ENCODE data around the gene MOGAT2. TPM values are rescaled to one million over a fixed set of nuclear protein-coding genes. Genes with fewer than 3 reads are reported as not detected.

Gene MOGAT2
- total RNA-seq, 1 experiment from 2014 or later: 0.08 TPM

DNA sequence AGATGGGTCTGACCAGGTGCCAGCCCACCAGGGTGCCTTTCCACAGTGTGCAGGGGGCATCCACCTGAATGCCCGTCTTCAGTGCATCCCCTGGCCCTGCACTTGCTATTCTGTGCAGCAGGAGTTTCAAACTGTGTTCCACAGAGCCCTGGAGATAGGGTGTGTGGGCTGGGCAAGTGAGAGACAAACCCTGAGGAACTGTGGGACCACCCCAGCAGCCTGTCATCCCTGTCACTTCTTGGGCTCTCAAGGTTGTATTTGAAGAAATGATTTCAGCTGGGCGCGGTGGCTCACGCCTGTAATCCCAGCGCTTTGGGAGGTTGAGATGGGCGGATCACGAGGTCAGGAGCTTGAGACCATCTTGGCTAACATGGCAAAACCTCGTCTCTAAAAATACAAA, 44.5 kb downstream of the MOGAT2 start:
- Histone ChIP-seq H3K4me3 (ENCODE audit: low read depth in 2 of 2, low read length in 2 of 2) (no peak overlapping the region), H3K4me1 (ENCODE audit: control insufficient read depth, insufficient read depth, low read length) (no peaks in the 10 kb centered on the region), H3K36me3 (ENCODE audit: control insufficient read depth, insufficient read depth, low read length) (no peaks in the 10 kb centered on the region), H3K9me3 (ENCODE audit: control insufficient read depth, insufficient read depth, low read depth, low read length) (no peaks in the 10 kb centered on the region), H3K27me3 (ENCODE audit: control insufficient read depth, insufficient read depth, low read length) (no peaks in the 10 kb centered on the region), H3K27ac (ENCODE audit: low read length) (no peak overlapping the region)
- ATAC-seq (no peak), DNase-seq (ENCODE audit: low read depth, low spot score) (no peak)
- intact Hi-C loops (cut with micrococcal nuclease; ENCODE audit: unreplicated experiment) (no loop called here), in situ Hi-C loops (cut with HindIII; ENCODE audit: low pct_unique_long_range_greater_than_20kb, low sequenced_read_pairs) (no loop called here)
- ChIA-PET CTCF (no interaction called here), POLR2A (no interaction called here)
- no peak for TF ChIP-seq SIN3A (IDR thresholded peaks at IDR 0.05; ENCODE audit: borderline replicate concordance, insufficient read depth, low read depth, low read length)
- TF ChIP-seq, protein P1, sequence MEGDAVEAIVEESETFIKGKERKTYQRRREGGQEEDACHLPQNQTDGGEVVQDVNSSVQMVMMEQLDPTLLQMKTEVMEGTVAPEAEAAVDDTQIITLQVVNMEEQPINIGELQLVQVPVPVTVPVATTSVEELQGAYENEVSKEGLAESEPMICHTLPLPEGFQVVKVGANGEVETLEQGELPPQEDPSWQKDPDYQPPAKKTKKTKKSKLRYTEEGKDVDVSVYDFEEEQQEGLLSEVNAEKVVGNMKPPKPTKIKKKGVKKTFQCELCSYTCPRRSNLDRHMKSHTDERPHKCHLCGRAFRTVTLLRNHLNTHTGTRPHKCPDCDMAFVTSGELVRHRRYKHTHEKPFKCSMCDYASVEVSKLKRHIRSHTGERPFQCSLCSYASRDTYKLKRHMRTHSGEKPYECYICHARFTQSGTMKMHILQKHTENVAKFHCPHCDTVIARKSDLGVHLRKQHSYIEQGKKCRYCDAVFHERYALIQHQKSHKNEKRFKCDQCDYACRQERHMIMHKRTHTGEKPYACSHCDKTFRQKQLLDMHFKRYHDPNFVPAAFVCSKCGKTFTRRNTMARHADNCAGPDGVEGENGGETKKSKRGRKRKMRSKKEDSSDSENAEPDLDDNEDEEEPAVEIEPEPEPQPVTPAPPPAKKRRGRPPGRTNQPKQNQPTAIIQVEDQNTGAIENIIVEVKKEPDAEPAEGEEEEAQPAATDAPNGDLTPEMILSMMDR (IDR thresholded peaks at IDR 0.05): no peak
- TF ChIP-seq, protein P2, sequence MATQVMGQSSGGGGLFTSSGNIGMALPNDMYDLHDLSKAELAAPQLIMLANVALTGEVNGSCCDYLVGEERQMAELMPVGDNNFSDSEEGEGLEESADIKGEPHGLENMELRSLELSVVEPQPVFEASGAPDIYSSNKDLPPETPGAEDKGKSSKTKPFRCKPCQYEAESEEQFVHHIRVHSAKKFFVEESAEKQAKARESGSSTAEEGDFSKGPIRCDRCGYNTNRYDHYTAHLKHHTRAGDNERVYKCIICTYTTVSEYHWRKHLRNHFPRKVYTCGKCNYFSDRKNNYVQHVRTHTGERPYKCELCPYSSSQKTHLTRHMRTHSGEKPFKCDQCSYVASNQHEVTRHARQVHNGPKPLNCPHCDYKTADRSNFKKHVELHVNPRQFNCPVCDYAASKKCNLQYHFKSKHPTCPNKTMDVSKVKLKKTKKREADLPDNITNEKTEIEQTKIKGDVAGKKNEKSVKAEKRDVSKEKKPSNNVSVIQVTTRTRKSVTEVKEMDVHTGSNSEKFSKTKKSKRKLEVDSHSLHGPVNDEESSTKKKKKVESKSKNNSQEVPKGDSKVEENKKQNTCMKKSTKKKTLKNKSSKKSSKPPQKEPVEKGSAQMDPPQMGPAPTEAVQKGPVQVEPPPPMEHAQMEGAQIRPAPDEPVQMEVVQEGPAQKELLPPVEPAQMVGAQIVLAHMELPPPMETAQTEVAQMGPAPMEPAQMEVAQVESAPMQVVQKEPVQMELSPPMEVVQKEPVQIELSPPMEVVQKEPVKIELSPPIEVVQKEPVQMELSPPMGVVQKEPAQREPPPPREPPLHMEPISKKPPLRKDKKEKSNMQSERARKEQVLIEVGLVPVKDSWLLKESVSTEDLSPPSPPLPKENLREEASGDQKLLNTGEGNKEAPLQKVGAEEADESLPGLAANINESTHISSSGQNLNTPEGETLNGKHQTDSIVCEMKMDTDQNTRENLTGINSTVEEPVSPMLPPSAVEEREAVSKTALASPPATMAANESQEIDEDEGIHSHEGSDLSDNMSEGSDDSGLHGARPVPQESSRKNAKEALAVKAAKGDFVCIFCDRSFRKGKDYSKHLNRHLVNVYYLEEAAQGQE (IDR thresholded peaks at IDR 0.05; ENCODE audit: insufficient read depth in 1 of 2, low read depth in 2 of 2, low read length in 1 of 2): no peak
- TF ChIP-seq POLR2AphosphoS5 (IDR thresholded peaks at IDR 0.05; ENCODE audit: low read depth, low read length): no peak
- no peak for TF ChIP-seq TCF7L2 (IDR thresholded peaks at IDR 0.05; ENCODE audit: low read depth, low read length)
- BruUV-seq (replicated peaks): no TSS peak

DNA sequence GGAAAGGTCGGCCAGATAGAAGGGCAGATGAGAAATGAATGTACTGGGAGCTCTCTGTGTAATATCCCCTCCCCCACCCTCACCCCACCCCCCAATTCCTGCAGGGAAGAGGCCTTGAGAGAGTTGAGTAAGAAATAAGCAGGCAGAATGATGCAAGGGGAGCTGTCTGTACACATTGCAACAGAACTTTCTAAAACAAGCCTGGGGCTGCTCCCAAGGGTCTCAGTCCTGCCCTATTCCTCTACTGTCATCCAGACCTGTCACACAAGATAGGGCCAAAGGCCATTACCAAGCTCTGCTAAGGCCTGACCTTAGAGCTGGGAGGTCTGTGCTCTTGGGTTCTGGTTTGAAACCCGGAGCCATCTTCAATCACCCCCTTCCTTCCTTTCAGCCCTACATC, 45.2 kb downstream of the MOGAT2 start:
- ATAC-seq: no peak
- Histone ChIP-seq H3K9me3 (ENCODE audit: control insufficient read depth, insufficient read depth, low read depth, low read length) (no peaks in the 10 kb centered on the region), H3K36me3 (ENCODE audit: control insufficient read depth, insufficient read depth, low read length) (no peaks in the 10 kb centered on the region), H3K4me3 (ENCODE audit: low read depth in 2 of 2, low read length in 2 of 2) (no peak overlapping the region), H3K4me1 (ENCODE audit: control insufficient read depth, insufficient read depth, low read length) (peaks cover under 1% of the 10 kb centered on the region; the same call in 1 of the 2 replicates), H3K27ac (ENCODE audit: low read length) (no peak overlapping the region), H3K27me3 (ENCODE audit: control insufficient read depth, insufficient read depth, low read length) (no peaks in the 10 kb centered on the region)
- in situ Hi-C loops (cut with HindIII; ENCODE audit: low pct_unique_long_range_greater_than_20kb, low sequenced_read_pairs) (no loop called here), intact Hi-C loops (cut with micrococcal nuclease; ENCODE audit: unreplicated experiment) (no loop called here)
- CTCF ChIA-PET: no interaction called here
- TF ChIP-seq POLR2AphosphoS5 (IDR thresholded peaks at IDR 0.05; ENCODE audit: low read depth, low read length): no peak
- TF ChIP-seq SIN3A (IDR thresholded peaks at IDR 0.05; ENCODE audit: borderline replicate concordance, insufficient read depth, low read depth, low read length): no peak
- TF ChIP-seq, protein P1 (IDR thresholded peaks at IDR 0.05): no peak
- TF ChIP-seq, protein P2 (IDR thresholded peaks at IDR 0.05; ENCODE audit: insufficient read depth in 1 of 2, low read depth in 2 of 2, low read length in 1 of 2): no peak
- TF ChIP-seq TCF7L2 (IDR thresholded peaks at IDR 0.05; ENCODE audit: low read depth, low read length): no peak
- POLR2A ChIA-PET: interaction anchor here (0.7 kb wide), 1 partner anchor 51 kb away, joined by 4 read pairs; no protein-coding TSS in a partner anchor
- BruUV-seq (replicated peaks): no TSS peak
- no peak for DNase-seq (ENCODE audit: low read depth, low spot score)

Data from Panc1 (cell line).